GM19468 (cell line): ENCODE data around the gene USP1.

Source experiments
- ATAC-seq: cut with Tn5 transposase; IDR thresholded peaks from one replicate; pipeline ENCODE4 v1.9.1; 2021; ENCODE audit warnings: mild to moderate bottlenecking, moderate library complexity, moderate number of reproducible peaks; ENCODE audit not compliant: unreplicated experiment; ENCODE audit errors: extremely low read depth

The USP1 gene

GRCh38 chr1:62424411-62424810, 12.4 kb upstream of the USP1 start:
- ATAC-seq: no peak

GRCh38 chr1:62425041-62425440, 11.8 kb upstream of the USP1 start:
- ATAC-seq: no peak

- ATAC-seq: no peak
Observed at GRCh38 chr1:62426237-62426636, 10.6 kb upstream of the USP1 start.

- no peak for ATAC-seq
Observed at GRCh38 chr1:62426794-62427193, 10.1 kb upstream of the USP1 start.

- ATAC-seq: no peak
Observed at GRCh38 chr1:62428351-62428750, 8.5 kb upstream of the USP1 start.

GRCh38 chr1:62429581-62429980, 7.3 kb upstream of the USP1 start:
- no peak for ATAC-seq

- no peak for ATAC-seq
Observed at GRCh38 chr1:62433861-62434617, 2.8 kb upstream of the USP1 start.

- ATAC-seq: no peak
Observed at GRCh38 chr1:62434618-62435001, 2.2 kb upstream of the USP1 start.

- ATAC-seq: no peak
Observed at GRCh38 chr1:62435231-62436038, 1.4 kb upstream of the USP1 start.

- peak; percentile 78 for ATAC-seq
Observed at GRCh38 chr1:62436039-62436465, 797 bp upstream of the USP1 start.

- no peak for ATAC-seq
Observed at GRCh38 chr1:62437273-62437940, 558 bp downstream of the USP1 start.

GRCh38 chr1:62438163-62438562, 1.3 kb downstream of the USP1 start:
- no peak for ATAC-seq

- ATAC-seq: peak; percentile 13
Observed at GRCh38 chr1:62439652-62440371, 3.0 kb downstream of the USP1 start.

GRCh38 chr1:62444701-62445100, 7.9 kb downstream of the USP1 start:
- no peak for ATAC-seq

- ATAC-seq: no peak
Observed at GRCh38 chr1:62448221-62448933, 11.5 kb downstream of the USP1 start.

GRCh38 chr1:62450301-62450700, 13.5 kb downstream of the USP1 start:
- ATAC-seq: no peak

GRCh38 chr1:62452951-62453350, 16.1 kb downstream of the USP1 start:
- no peak for ATAC-seq

GRCh38 chr1:62457955-62458354, 21.1 kb downstream of the USP1 start:
- no peak for ATAC-seq

GRCh38 chr1:62462370-62462769, 25.5 kb downstream of the USP1 start:
- no peak for ATAC-seq

- no peak for ATAC-seq
Observed at GRCh38 chr1:62467092-62467491, 30.2 kb downstream of the USP1 start.
